ENCODE data around the gene KIAA1958. TPM values are rescaled to one million over a fixed set of nuclear protein-coding genes. Genes with fewer than 3 reads are reported as not detected.
A peak's percentile ranks its signal among the peaks of the same experiment; 100 is the strongest.
"Not testable (repeated sequence)": the region's sequence is repeated elsewhere in the genome, so short reads cannot be mapped to it uniquely, and the experiment has no call there.

Gene KIAA1958
- total and polyA plus RNA-seq, 8 donors = 1.4 to 11.8 (median 5.6) TPM

DNA sequence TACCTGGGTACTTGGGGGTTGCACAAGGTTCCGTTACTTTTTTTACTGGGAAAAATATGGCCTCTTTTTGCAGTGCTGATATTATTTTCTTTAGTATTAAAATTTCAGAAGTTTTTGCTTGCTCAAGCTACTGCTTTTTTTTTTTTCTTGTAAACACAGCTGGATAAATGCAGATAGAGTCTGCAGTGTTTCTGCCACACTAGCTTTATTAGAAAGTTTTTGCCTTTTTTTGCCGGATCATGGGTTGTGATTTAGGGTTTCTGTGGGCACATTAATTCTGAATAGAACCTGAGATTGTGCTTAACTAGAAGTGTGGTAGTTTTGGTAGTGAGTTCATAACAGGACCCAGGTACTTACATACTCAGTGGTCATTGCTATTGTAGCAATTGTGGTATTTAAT is 19.9 kb downstream of the KIAA1958 start:
- H3K4me1 ChIP-seq = peaks cover 4 to 18% (median 15%) of the 10 kb centered on the region in 3 donors
- FAIRE-seq = no peak
- no peak overlapping the region for H3K4me3 ChIP-seq
- no peaks in the 10 kb centered on the region for H3K36me3 ChIP-seq
- peak in 1 of 4 donors; percentile 42 for ATAC-seq
- no peak for TF ChIP-seq CTCF (IDR thresholded peaks at IDR 0.05)
- WGBS, 2 donors = 43 to 47% methylated on average over 2 of the region's 2 CpGs
- H3K27ac ChIP-seq = no peak overlapping the region
- no peaks in the 10 kb centered on the region for H3K9me3 ChIP-seq
- no peak for DNase-seq
- intact Hi-C loops (cut with DNase I) = no loop called here
- no peaks in the 10 kb centered on the region for H3K27me3 ChIP-seq

DNA sequence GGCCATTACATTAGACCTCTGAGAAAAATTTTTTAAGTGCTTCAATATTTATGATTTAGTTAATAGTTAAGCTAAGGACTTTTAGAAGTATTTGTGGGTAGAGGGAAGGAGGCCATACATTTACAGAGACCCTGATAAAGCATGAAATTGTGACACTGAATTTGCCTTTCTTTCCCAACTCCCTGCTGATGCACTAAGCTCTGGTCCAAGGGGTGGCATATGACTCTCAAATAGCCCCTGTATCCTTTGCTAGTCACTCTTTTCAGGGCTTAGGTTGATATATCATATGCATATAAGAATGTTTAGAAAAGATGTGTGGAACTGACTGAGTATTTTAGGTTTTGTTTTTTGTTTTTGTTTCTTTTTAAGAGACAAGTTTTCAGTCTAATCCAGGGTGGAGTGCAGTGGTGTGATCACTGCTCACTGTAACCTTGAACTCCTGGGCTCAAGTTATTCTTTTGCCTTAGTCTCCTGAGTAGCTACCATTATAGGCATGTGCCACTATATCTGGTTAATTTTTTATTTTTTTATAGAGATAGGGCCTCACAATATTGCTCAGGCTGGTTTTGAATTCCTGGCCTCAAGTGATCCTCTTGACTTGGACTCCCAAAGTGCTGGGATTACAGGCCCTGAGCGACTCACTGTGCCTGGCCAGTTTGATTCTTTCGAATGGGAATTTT is 20.5 kb downstream of the KIAA1958 start:
- Histone ChIP-seq H3K27ac (no peak overlapping the region), H3K4me3 (no peak overlapping the region), H3K27me3 (no peaks in the 10 kb centered on the region), H3K36me3 (no peaks in the 10 kb centered on the region), H3K4me1 (peaks cover 4 to 18% (median 13%) of the 10 kb centered on the region in 3 donors), H3K9me3 (no peaks in the 10 kb centered on the region)
- ATAC-seq (peak in 2 of 4 donors; percentile 21 to 37), FAIRE-seq (no peak), DNase-seq (no peak)
- intact Hi-C loops (cut with DNase I) = no loop called here
- no peak for TF ChIP-seq CTCF (IDR thresholded peaks at IDR 0.05)
- 96 to 100% methylated on average over 2 of the region's 2 CpGs for WGBS, 2 donors

DNA sequence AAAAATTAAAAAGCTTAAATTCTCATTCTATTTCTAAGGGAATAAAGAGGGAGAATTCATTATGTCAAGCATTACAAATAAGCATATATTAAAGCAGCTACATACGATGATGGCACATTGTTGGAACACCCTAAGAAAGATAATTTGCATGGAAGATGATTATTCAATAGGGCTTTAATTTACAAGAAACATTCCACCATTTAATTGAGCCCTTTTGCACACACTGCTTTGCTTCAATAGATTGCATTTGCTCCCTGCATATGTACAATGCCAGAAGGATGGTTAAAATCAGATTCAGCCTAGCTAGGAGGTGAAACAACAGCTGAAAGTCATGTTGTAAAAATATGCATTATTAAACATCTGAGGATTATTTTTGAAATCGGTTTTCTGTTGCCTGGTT is 21.8 kb downstream of the KIAA1958 start:
- ATAC-seq = no peak
- Histone ChIP-seq H3K4me3 (no peak overlapping the region), H3K27me3 (no peaks in the 10 kb centered on the region), H3K27ac (no peak overlapping the region), H3K9me3 (no peaks in the 10 kb centered on the region), H3K4me1 (peaks cover 4 to 18% (median 9%) of the 10 kb centered on the region in 3 donors), H3K36me3 (no peaks in the 10 kb centered on the region)
- no peak for TF ChIP-seq CTCF (IDR thresholded peaks at IDR 0.05)
- intact Hi-C loops (cut with DNase I) = no loop called here
- DNase-seq = no peak
- FAIRE-seq = no peak
- WGBS, 2 donors = 75 to 81% methylated on average over 2 of the region's 2 CpGs

DNA sequence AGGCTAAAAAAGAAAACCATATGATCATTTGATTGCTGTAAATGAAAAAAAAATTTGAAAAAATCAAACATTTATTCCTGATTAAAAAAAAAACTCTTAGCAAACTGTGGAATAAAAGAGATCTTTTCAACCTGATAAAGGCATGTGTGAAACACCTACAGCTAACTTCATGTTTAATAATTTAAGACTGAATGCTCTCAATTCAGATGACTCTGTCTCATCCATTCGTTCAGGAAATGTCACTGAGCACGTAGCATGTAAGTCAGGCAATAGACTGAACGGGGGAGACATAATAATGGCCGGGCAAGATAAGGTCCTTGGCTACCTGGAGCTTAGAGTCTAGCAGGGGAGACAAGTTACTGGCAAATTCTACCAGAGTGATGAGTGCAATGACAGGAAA is 25.8 kb downstream of the KIAA1958 start:
- H3K4me3 ChIP-seq; ATAC-seq; H3K4me1 ChIP-seq; intact Hi-C loops (cut with DNase I); FAIRE-seq; DNase-seq; H3K27ac ChIP-seq; H3K9me3 ChIP-seq; H3K27me3 ChIP-seq; H3K36me3 ChIP-seq: not testable (repeated sequence)
- 73 to 79% methylated on average over 3 to 4 of the region's 4 CpGs for WGBS, 2 donors

DNA sequence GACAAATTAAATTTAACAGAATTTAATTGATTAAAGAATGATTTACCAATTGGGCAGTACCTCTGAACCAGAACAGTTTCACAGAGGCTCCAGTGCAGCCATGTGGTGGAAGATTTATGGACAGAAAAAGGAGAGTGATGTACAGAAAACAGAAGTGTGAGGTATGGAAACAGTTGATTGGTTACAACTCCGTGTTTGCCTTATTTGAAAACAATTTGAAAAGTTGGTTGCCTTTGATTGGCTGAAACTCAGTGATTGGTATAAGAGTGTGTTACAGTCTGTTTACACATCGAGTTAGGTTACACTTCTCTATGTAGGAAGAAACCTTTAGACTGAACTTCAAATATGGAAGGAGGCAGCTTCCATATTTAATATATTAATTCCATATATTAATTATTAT is 30.1 kb downstream of the KIAA1958 start:
- Histone ChIP-seq H3K27me3 (no peaks in the 10 kb centered on the region), H3K4me1 (no peaks in the 10 kb centered on the region), H3K27ac (no peak overlapping the region), H3K36me3 (no peaks in the 10 kb centered on the region), H3K9me3 (no peaks in the 10 kb centered on the region), H3K4me3 (no peak overlapping the region)
- DNase-seq (no peak), FAIRE-seq (no peak), ATAC-seq (no peak)
- intact Hi-C loops (cut with DNase I) = no loop called here
- TF ChIP-seq CTCF (IDR thresholded peaks at IDR 0.05) = no peak
- 90 to 95% methylated on average over 2 of the region's 2 CpGs for WGBS, 2 donors
